HG03457 (cell line): ENCODE results near the gene LRP6.
"Not testable (repeated sequence)": the region's sequence is repeated elsewhere in the genome, so short reads cannot be mapped to it uniquely, and the experiment has no call there.

Experiments used
- ATAC-seq: cut with Tn5 transposase; IDR thresholded peaks from one replicate; pipeline ENCODE4 v1.9.1; 2021; ENCODE audit warnings: moderate number of reproducible peaks; ENCODE audit not compliant: unreplicated experiment

Gene LRP6

GRCh38 chr12:12127304-12127703 lies 139.5 kb downstream of the LRP6 start:
- ATAC-seq: no peak

- ATAC-seq: no peak
These were observed 140.3 kb downstream of the LRP6 start for GRCh38 chr12:12126551-12126950.

GRCh38 chr12:12123036-12123604 lies 143.7 kb downstream of the LRP6 start:
- ATAC-seq: no peak

- ATAC-seq: no peak
These were observed 145.8 kb downstream of the LRP6 start for GRCh38 chr12:12121061-12121460.

GRCh38 chr12:12116677-12117076 lies 150.2 kb downstream of the LRP6 start:
- no peak for ATAC-seq

GRCh38 chr12:12115514-12115913 lies 151.3 kb downstream of the LRP6 start:
- ATAC-seq: no peak

GRCh38 chr12:12110923-12111555 lies 155.8 kb downstream of the LRP6 start:
- ATAC-seq: not testable (repeated sequence)

GRCh38 chr12:12108441-12109058 lies 158.3 kb downstream of the LRP6 start:
- ATAC-seq: no peak

- no peak for ATAC-seq
These were observed 159.2 kb downstream of the LRP6 start for GRCh38 chr12:12107678-12108077.

GRCh38 chr12:12099102-12099501 lies 167.7 kb downstream of the LRP6 start:
- ATAC-seq: no peak

GRCh38 chr12:12098691-12099015 lies 168.2 kb downstream of the LRP6 start:
- ATAC-seq: no peak

GRCh38 chr12:12097891-12098690 lies 168.8 kb downstream of the LRP6 start:
- no peak for ATAC-seq

- ATAC-seq: no peak
These were observed 171.8 kb downstream of the LRP6 start for GRCh38 chr12:12095021-12095420.

- ATAC-seq: no peak
These were observed 172.4 kb downstream of the LRP6 start for GRCh38 chr12:12094481-12094880.

- ATAC-seq: no peak
These were observed 174.7 kb downstream of the LRP6 start for GRCh38 chr12:12091977-12092663.

GRCh38 chr12:12091071-12091470 lies 175.8 kb downstream of the LRP6 start:
- no peak for ATAC-seq

- no peak for ATAC-seq
These were observed 178.1 kb downstream of the LRP6 start for GRCh38 chr12:12088761-12089160.

- ATAC-seq: no peak
These were observed 178.7 kb downstream of the LRP6 start for GRCh38 chr12:12088147-12088546.

- no peak for ATAC-seq
These were observed 179.2 kb downstream of the LRP6 start for GRCh38 chr12:12087693-12088034.

GRCh38 chr12:12086973-12087692 lies 179.7 kb downstream of the LRP6 start:
- ATAC-seq: no peak

- ATAC-seq: no peak
These were observed 180.5 kb downstream of the LRP6 start for GRCh38 chr12:12086362-12086761.
